SK-N-SH (cell line): ENCODE measurements around the gene DSEL. TPM values are rescaled to one million over a fixed set of nuclear protein-coding genes. Genes with fewer than 3 reads are reported as not detected.

Experiments used
- CTCF ChIA-PET: fragments of 300-600, 350-600 bp; formaldehyde crosslinking; extraction: SDS; loops from one replicate; lab custom pipeline; 2021; lab: Yijun Ruan, JAX
- POLR2A ChIA-PET: fragments of 350-600 bp; sonication (Branson Sonifier 250); formaldehyde crosslinking; extraction: SDS; loops from one replicate; lab custom pipeline; 2020; ENCODE audit warnings: antibody characterized with exemption, inconsistent platforms; lab: Yijun Ruan, JAX
- DNase-seq: peaks from one replicate; pipeline ENCODE4 v3.0.0; 2012
- H2AFZ ChIP-seq: fragments of 200-600 bp; sonication (generic); 2 replicates; pipeline ENCODE4 v1.8.1; 2016; ENCODE audit warnings: antibody characterized with exemption, mild to moderate bottlenecking, low read depth
- H3F3A ChIP-seq: fragments of 200-600 bp; sonication (generic); replicated peaks from 2 replicates; pipeline ENCODE3; 2016; ENCODE audit warnings: antibody characterized with exemption, mild to moderate bottlenecking; ENCODE audit not compliant: insufficient read depth
- H3K27ac ChIP-seq, 2 experiments: fragments of 200-500 bp in 1 of 2; fragments of 200-600 bp in 1 of 2; sonication (Bioruptor generic) in 1 of 2; sonication (generic), shearing (Covaris generic) in 1 of 2; 2 replicates each; pipeline versions ENCODE4 v1.5.1 to v1.6.1; 2014 to 2016; ENCODE audit warnings: low read depth in 2 of 2, inconsistent platforms in 1 of 2, low read length in 1 of 2, mild to moderate bottlenecking in 1 of 2, mixed read lengths in 1 of 2
- H3K27me3 ChIP-seq: fragments of 200-600 bp; sonication (generic), shearing (Covaris generic); 2 replicates; pipeline ENCODE4 v1.6.1; 2016; ENCODE audit warnings: mixed run types; ENCODE audit not compliant: insufficient read depth
- H3K36me3 ChIP-seq, 2 experiments: fragments of 200-500 bp in 1 of 2; fragments of 200-600 bp in 1 of 2; sonication (Bioruptor generic) in 1 of 2; sonication (generic) in 1 of 2; replicated peaks in 1 of 2; 2 replicates each; pipeline versions ENCODE3 to v1.5.1; 2014 to 2016; ENCODE audit warnings: low read length in 1 of 2, mild to moderate bottlenecking in 1 of 2; ENCODE audit not compliant: insufficient read depth in 2 of 2, control insufficient read depth in 1 of 2
- H3K4me1 ChIP-seq, 2 experiments: fragments of 200-500 bp in 1 of 2; fragments of 200-600 bp in 1 of 2; sonication (Bioruptor generic) in 1 of 2; sonication (generic), shearing (Covaris generic) in 1 of 2; 2 replicates each; pipeline versions ENCODE4 v1.5.1 to v1.6.1; 2014 to 2016; ENCODE audit warnings: low read depth in 1 of 2, low read length in 1 of 2, mixed run types in 1 of 2; ENCODE audit not compliant: insufficient read depth in 2 of 2, control insufficient read depth in 1 of 2
- H3K4me2 ChIP-seq: fragments of 200-600 bp; sonication (generic), shearing (Covaris generic); 2 replicates; pipeline ENCODE4 v1.6.1; 2017; ENCODE audit warnings: mixed run types
- H3K4me3 ChIP-seq, 2 experiments: fragments of 200-500 bp in 1 of 2; fragments of 200-600 bp in 1 of 2; sonication (Bioruptor generic) in 1 of 2; sonication (generic), shearing (Covaris generic) in 1 of 2; 2 replicates each; pipeline versions ENCODE4 v1.5.1 to v1.8.1; 2014 to 2016; ENCODE audit warnings: low read depth in 2 of 2, inconsistent platforms in 1 of 2, low read length in 1 of 2, mild to moderate bottlenecking in 1 of 2, mixed read lengths in 1 of 2, moderate library complexity in 1 of 2
- H3K79me2 ChIP-seq: fragments of 200-600 bp; sonication (generic); 2 replicates; pipeline ENCODE4 v1.8.1; 2017; ENCODE audit warnings: mild to moderate bottlenecking; ENCODE audit not compliant: insufficient read depth
- H3K9ac ChIP-seq: fragments of 200-600 bp; sonication (generic); 2 replicates; pipeline ENCODE4 v1.6.1; 2017; ENCODE audit warnings: mixed run types
- H3K9me2 ChIP-seq: fragments of 200-600 bp; sonication (generic); 2 replicates; pipeline ENCODE4 v1.6.1; 2017; ENCODE audit warnings: mixed run types
- H3K9me3 ChIP-seq: fragments of 200-600 bp; sonication (generic); 2 replicates; pipeline ENCODE4 v1.6.1; 2017; ENCODE audit warnings: mixed run types, mild to moderate bottlenecking, moderate library complexity
- H4K20me1 ChIP-seq: fragments of 200-600 bp; sonication (generic); 2 replicates; pipeline ENCODE4 v1.6.1; 2017; ENCODE audit warnings: mild to moderate bottlenecking, mixed run types; ENCODE audit not compliant: insufficient read depth
- EP300 ChIP-seq, 2 experiments: IDR thresholded peaks; 2 replicates each; pipeline versions ENCODE4 v1.4.0 to v1.6.1; 2012; ENCODE audit warnings: borderline replicate concordance in 1 of 2, low read depth in 1 of 2, low read length in 1 of 2
- FOXJ3 ChIP-seq: sonication (generic); formaldehyde crosslinking; IDR thresholded peaks from 2 replicates; pipeline ENCODE4 v1.5.1; 2020; ENCODE audit warnings: mild to moderate bottlenecking, missing genetic modification reagents
- GATA2 ChIP-seq: sonication (generic); formaldehyde crosslinking; IDR thresholded peaks from 2 replicates; pipeline ENCODE4 v1.5.0; 2020; ENCODE audit warnings: mild to moderate bottlenecking, missing genetic modification reagents
- IRF3 ChIP-seq: fragments of 150-350 bp; IDR thresholded peaks from 2 replicates; pipeline ENCODE4 v1.6.1; 2016; ENCODE audit warnings: mild to moderate bottlenecking, low read depth, low read length
- NFIC ChIP-seq: IDR thresholded peaks from 2 replicates; pipeline ENCODE4 v1.4.0; 2012; ENCODE audit warnings: borderline replicate concordance
- NRF1 ChIP-seq: IDR thresholded peaks from 2 replicates; pipeline ENCODE4 v1.6.1; 2012; ENCODE audit warnings: low read depth, mild to moderate bottlenecking, low read length
- PBX3 ChIP-seq: IDR thresholded peaks from 2 replicates; pipeline ENCODE4; 2012
- RAD21 ChIP-seq: IDR thresholded peaks from 2 replicates; pipeline ENCODE4 v1.6.1; 2012; ENCODE audit warnings: mild to moderate bottlenecking, low read length
- RFX5 ChIP-seq: IDR thresholded peaks from 2 replicates; pipeline ENCODE4 v1.6.1; 2012; ENCODE audit warnings: mild to moderate bottlenecking, improper control_type of control experiment, low read length
- RXRA ChIP-seq: IDR thresholded peaks from 2 replicates; pipeline ENCODE4 v1.4.0; 2012; ENCODE audit warnings: low read depth, mild to moderate bottlenecking, borderline replicate concordance
- SIN3A ChIP-seq: IDR thresholded peaks from 2 replicates; pipeline ENCODE4 v1.6.1; 2012; ENCODE audit warnings: low read depth, mild to moderate bottlenecking, low read length, moderate library complexity, borderline replicate concordance
- SMC3 ChIP-seq: IDR thresholded peaks from 2 replicates; pipeline ENCODE4 v1.6.1; 2012; ENCODE audit warnings: low read depth, low read length, improper control_type of control experiment
- TAF1 ChIP-seq: IDR thresholded peaks from 2 replicates; pipeline ENCODE4 v1.6.1; 2012; ENCODE audit warnings: low read depth, mild to moderate bottlenecking, low read length, moderate library complexity, borderline replicate concordance
- TEAD4 ChIP-seq: IDR thresholded peaks from 2 replicates; pipeline ENCODE4 v1.4.0; 2012; ENCODE audit warnings: mild to moderate bottlenecking, borderline replicate concordance; ENCODE audit not compliant: insufficient read depth
- USF1 ChIP-seq: IDR thresholded peaks from 2 replicates; pipeline ENCODE4 v1.4.0; 2012; ENCODE audit warnings: low read depth, borderline replicate concordance
- ZBTB33 ChIP-seq: IDR thresholded peaks from 2 replicates; pipeline ENCODE4 v1.4.0; 2012; ENCODE audit warnings: low read depth, borderline replicate concordance
- WGBS: methylation state at CpG from one replicate; pipeline ENCODE4 v1.1.6; 2017; ENCODE audit warnings: low lambda C conversion rate; 5-methylcytosine and 5-hydroxymethylcytosine counted together
- polyA plus RNA-seq, 3 experiments: library from polyadenylated mRNA; depleted of rRNA; stranded (reverse); fragments of >200 nt; gene quantifications; 2 replicates each; pipeline ENCODE4 v1.2.3, GENCODE V29; 2012

DSEL gene
- polyA plus RNA-seq, 1 of the 3 experiments (the other 2 are of a cell fraction): 3.3 TPM

- H3K9me2 ChIP-seq: no peaks in the 10 kb centered on the region
- H2AFZ ChIP-seq: no peak overlapping the region
- peaks cover 9 to 12% of the 10 kb centered on the region in 2 experiments; a peak in 3 of 4 replicates for H3K4me1 ChIP-seq
- no peaks in the 10 kb centered on the region for H3K79me2 ChIP-seq
- no peak overlapping the region for H3K4me3 ChIP-seq
- WGBS: 97% methylated on average over 2 of the region's 2 CpGs
- no peak overlapping the region for H3K27ac ChIP-seq
- no peaks in the 10 kb centered on the region for H4K20me1 ChIP-seq
- peaks cover 10% of the 10 kb centered on the region; the same call in 1 of the 2 replicates for H3K9me3 ChIP-seq
- peaks cover 0 to 3% of the 10 kb centered on the region in 2 experiments for H3K36me3 ChIP-seq
- H3F3A ChIP-seq: peaks cover 4% of the 10 kb centered on the region
- H3K27me3 ChIP-seq: no peaks in the 10 kb centered on the region
- no peak overlapping the region for H3K4me2 ChIP-seq
- CTCF ChIA-PET: interaction anchor here (0.7 kb wide), 1 partner anchor 31 kb away, joined by 3 read pairs; no protein-coding TSS in a partner anchor
- no peak for DNase-seq
- TF ChIP-seq TEAD4 (no peak), GATA2 (CRISPR knock-in tag) (no peak)
- TF ChIP-seq, all 33 proteins: peak for 0
- no peak overlapping the region for H3K9ac ChIP-seq
- POLR2A ChIA-PET: no interaction called here
These were observed 32.1 kb downstream of the DSEL start for GRCh38 chr18:67484458-67484857.

- Histone ChIP-seq H3K27ac (no peak overlapping the region), H3K79me2 (no peaks in the 10 kb centered on the region), H3K4me1 (peaks cover 9 to 12% of the 10 kb centered on the region in 2 experiments; a peak in 3 of 4 replicates), H2AFZ (no peak overlapping the region), H3K36me3 (peaks cover 0 to 3% of the 10 kb centered on the region in 2 experiments), H3K4me3 (no peak overlapping the region), H3K4me2 (no peak overlapping the region), H3K9me2 (no peaks in the 10 kb centered on the region), H3F3A (peaks cover 4% of the 10 kb centered on the region), H4K20me1 (no peaks in the 10 kb centered on the region), H3K9me3 (peaks cover 13% of the 10 kb centered on the region; the same call in 1 of the 2 replicates), H3K9ac (no peak overlapping the region), H3K27me3 (no peaks in the 10 kb centered on the region)
- ChIA-PET POLR2A (no interaction called here), CTCF (no interaction called here)
- TF ChIP-seq IRF3 (no peak), GATA2 (CRISPR knock-in tag) (no peak), RAD21 (no peak), RXRA (no peak), SIN3A (no peak), RFX5 (no peak), TEAD4 (no peak), TAF1 (no peak), PBX3 (no peak), NRF1 (no peak), NFIC (no peak), SMC3 (no peak), ZBTB33 (no peak), FOXJ3 (no peak), USF1 (no peak), EP300 (IDR thresholded peaks at IDR 0.05; ENCODE audit: borderline replicate concordance in 1 of 2, low read depth in 1 of 2, low read length in 1 of 2) (no peak)
- no peak for DNase-seq
- WGBS: 86% methylated on average over 6 of the region's 6 CpGs
These were observed 32.6 kb downstream of the DSEL start for GRCh38 chr18:67483952-67484351.
